ELR (cell line): ENCODE results near the gene DOCK7.

ENCODE experiments used
- DNase-seq: peaks from one replicate; pipeline ENCODE4 v3.0.0-alpha.2; 2015; ENCODE audit warnings: low read depth

The DOCK7 gene

GRCh38 chr1:62415687-62416086 lies 272.5 kb downstream of the DOCK7 start:
- no peak for DNase-seq

- DNase-seq = peak; percentile 68
These were observed 280.7 kb downstream of the DOCK7 start for GRCh38 chr1:62407398-62408009.

GRCh38 chr1:62406576-62406975 lies 281.6 kb downstream of the DOCK7 start:
- DNase-seq = no peak

- no peak for DNase-seq
These were observed 282.9 kb downstream of the DOCK7 start for GRCh38 chr1:62405247-62405646.
